ENCODE measurements around the gene HOXD12.

The HOXD12 gene

DNA sequence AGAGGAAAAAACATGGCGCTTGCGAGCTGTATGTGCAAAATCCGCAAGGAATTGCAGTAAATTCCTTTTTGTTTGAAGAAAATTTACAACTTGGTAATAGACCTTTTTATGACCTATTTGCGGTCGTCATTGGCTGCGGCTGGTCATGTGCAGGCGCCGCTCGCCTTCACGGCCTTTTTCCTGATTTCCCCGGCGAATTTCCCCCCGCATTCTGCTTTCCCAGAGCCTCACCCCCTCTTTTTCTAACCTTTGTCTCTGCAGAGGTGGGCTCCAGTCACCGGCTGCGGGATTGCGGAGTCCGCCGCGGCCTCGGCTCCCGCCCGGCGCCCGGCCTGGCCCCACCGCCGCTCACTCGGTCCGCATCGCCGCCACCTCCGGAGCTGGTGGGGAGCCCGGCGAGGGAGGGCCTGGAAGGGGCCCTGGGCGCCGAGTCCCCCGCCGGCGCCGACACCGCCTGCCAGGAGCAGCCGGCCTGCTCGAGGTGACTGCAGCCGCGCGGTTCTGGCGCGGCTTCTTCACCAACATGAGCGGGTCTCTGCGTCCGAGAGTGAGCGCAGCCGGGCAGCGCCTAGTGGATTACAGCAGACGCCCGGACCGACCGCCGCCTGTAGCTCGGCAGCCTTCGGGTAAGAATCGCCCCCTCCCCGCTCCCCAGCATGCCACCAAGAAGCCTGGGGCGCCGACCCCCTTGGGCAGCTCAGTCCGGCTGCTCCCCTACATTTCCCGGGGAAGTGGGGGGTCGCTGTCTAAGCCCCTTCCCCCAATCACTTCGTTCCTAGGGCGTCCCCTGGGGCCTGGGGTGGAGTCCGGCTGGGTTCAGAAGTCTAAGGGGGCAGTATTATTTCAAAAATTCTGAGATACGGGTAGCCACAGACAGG is 37.0 kb downstream of the HOXD12 start:
- DNase-seq = no peak

- DNase-seq = no peak
These were observed 37.6 kb downstream of the HOXD12 start for GRCh38 chr2:176137252-176137580.

DNA sequence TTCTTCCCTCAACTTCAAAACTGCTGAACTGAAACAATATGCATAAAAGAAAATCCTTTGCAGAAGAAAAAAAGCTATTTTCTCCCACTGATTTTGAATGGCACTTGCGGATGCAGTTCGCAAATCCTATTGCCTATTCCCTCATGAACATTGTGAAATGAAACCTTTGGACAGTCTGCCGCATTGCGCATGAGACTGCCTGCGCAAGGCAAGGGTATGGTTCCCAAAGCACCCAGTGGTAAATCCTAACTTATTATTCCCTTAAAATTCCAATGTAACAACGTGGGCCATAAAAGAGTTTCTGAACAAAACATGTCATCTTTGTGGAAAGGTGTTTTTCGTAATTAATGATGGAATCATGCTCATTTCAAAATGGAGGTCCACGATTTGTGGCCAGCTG is 38.3 kb downstream of the HOXD12 start:
- no peak for DNase-seq

DNA sequence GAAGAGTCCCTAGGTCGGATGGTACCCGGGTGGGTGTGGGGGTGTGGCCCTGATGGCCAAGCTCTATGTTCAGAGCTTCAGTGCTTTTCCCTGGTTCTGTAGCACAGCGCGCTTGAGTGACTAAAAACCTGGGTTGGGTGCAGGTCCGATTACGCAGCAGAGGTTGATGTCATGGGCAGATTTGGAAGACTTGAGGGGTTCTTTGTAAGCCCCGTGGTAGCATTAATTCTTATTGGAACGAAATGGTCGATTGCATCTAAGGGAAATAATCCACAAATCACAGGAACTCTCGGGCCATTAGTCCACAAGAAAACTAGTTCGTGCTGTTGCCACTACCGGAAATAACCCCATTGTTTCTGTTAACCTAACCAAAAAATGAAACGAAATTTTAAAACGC is 38.9 kb downstream of the HOXD12 start:
- DNase-seq = no peak

- DNase-seq = no peak
These were observed 39.5 kb downstream of the HOXD12 start for GRCh38 chr2:176138923-176139660.

- DNase-seq = no peak
These were observed 40.3 kb downstream of the HOXD12 start for GRCh38 chr2:176139661-176140512.

- DNase-seq = peak; percentile 60
These were observed 41.1 kb downstream of the HOXD12 start for GRCh38 chr2:176140513-176141317.

- DNase-seq = no peak
These were observed 42.7 kb downstream of the HOXD12 start for GRCh38 chr2:176142281-176142680.

GRCh38 chr2:176145085-176145969 is 45.7 kb downstream of the HOXD12 start:
- DNase-seq = no peak

GRCh38 chr2:176146101-176146500 is 46.5 kb downstream of the HOXD12 start:
- no peak for DNase-seq

GRCh38 chr2:176146645-176147044 is 47.0 kb downstream of the HOXD12 start:
- DNase-seq = no peak

DNA sequence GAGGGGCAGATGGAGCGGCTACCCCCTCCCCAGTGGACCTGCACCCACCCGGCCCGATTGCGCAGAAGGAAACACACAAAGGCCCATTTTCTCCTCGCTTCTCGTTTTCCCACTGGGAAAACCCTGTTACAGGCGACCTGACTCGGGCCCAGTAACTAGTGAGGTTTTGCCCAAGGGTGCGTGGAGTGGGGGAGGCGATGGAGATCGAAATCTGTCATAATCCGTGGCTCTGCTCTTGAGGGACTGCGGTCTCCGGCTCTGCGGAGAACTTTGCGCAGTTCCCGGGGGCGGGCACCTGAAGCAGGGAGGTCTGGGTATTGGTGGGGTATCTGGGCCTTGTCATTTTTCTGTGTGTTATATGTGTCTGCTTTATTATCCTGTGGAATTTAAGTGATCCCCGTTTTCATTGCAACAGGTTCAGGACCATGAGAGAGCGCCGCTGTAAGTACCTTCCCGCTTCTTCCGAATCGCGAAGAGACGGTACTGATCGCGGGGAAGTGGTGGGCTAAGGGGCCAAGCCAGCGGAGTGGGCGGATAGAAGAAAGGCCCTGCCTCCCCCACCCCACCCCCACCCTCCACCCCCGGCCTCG is 47.7 kb downstream of the HOXD12 start:
- no peak for DNase-seq

- no peak for DNase-seq
These were observed 48.4 kb downstream of the HOXD12 start for GRCh38 chr2:176147800-176148496.

- no peak for DNase-seq
These were observed 49.3 kb downstream of the HOXD12 start for GRCh38 chr2:176148751-176149421.

DNA sequence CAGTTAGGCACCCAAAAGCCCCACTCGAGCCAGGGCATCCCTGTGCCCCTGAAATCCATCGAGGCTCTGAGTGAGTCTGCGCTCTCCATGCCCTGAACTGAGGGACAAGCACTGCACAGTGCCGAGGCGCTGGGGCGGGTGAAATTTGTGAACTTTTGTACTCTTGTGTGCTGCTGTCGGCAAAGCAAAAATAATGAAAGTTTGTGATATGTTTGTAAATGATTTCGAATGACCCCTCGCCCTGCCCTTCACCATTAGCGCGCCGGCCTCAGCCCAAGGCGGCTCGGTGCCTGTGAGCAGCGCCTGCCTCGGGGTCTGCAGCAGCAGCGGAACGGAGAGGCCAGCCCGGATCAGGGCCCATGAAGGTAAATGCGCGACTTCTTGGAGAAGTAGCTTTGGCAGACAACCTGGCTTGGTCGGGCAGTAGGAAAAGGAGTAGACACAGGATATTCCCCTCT is 49.9 kb downstream of the HOXD12 start:
- no peak for DNase-seq

DNA sequence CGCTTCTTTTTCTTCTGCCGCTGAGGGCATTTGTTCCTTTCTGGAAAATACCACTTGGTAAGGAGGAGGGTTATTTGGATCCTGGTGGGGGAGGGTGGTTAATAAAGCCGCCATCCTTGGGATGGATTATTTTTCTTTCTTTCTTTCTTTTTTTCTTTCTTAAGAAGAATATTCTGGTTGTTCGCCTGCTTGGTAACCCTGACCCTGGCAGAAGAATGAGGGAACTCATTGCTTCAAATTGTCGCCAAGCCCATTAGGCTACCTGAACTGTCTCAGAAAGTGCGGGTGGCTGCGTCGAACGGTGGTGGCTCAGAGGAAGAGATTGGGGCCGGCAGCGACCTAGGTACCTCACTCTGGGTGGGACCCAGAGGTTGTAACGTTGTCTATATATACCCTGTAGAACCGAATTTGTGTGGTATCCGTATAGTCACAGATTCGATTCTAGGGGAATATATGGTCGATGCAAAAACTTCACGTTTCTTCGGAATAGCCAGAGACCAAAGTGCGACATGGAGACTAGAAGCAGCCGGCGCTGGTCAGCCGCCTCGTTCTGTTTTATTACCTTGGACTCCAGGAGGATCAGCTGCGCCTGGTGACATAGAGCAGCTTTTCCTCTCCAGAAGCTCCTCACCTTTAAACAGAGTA is 50.5 kb downstream of the HOXD12 start:
- DNase-seq = no peak

GRCh38 chr2:176150584-176151441 is 51.2 kb downstream of the HOXD12 start:
- DNase-seq = no peak

Data from effector CD8-positive, alpha-beta T cell (primary cell).